Vagina (tissue), 2 donors: ENCODE results near the gene IFT80.

Experiments
- CTCF ChIP-seq, 3 experiments: fragments of 450-650 bp in 2 of 3; fragments of 200-600 bp in 1 of 3; sonication (generic) in 1 of 3; IDR thresholded peaks; one replicate each; pipeline ENCODE4 v1.5.1; 2017 to 2019; ENCODE audit warnings: antibody characterized with exemption in 3 of 3, mild to moderate bottlenecking in 2 of 3, moderate library complexity in 2 of 3
- POLR2A ChIP-seq, 2 donors: fragments of 450-650 bp; IDR thresholded peaks; one replicate each; pipeline ENCODE4 v1.6.1; 2017; ENCODE audit warnings: antibody characterized with exemption in 2 of 2, mild to moderate bottlenecking in 2 of 2, moderate library complexity in 2 of 2
- POLR2AphosphoS5 ChIP-seq, 2 donors: sonication (generic); formaldehyde crosslinking; IDR thresholded peaks; one replicate each; pipeline ENCODE4 v1.9.0; 2017; ENCODE audit warnings: antibody characterized with exemption in 2 of 2, mild to moderate bottlenecking in 2 of 2, low read depth in 1 of 2; ENCODE audit not compliant: insufficient read depth in 1 of 2

- no peak for TF ChIP-seq CTCF (IDR thresholded peaks at IDR 0.05)
- TF ChIP-seq POLR2AphosphoS5 (IDR thresholded peaks at IDR 0.05; ENCODE audit: insufficient read depth in 1 of 2, low read depth in 1 of 2) = no peak
- no peak for TF ChIP-seq POLR2A (IDR thresholded peaks at IDR 0.05)
These were observed 17.6 kb downstream of the IFT80 start for GRCh38 chr3:160381470-160381869.
